Mesodermal cell (in vitro differentiated cells): ENCODE data around the gene SLC25A13.

Source experiments
- H3K27ac ChIP-seq: 2 replicates; pipeline ENCODE4 v1.7.0; 2013; ENCODE audit warnings: mild to moderate bottlenecking, low read depth, low read length, moderate library complexity; ENCODE audit not compliant: severe bottlenecking
- H3K36me3 ChIP-seq: 2 replicates; pipeline ENCODE4 v1.7.1; 2013; ENCODE audit warnings: mild to moderate bottlenecking, low read length, moderate library complexity; ENCODE audit not compliant: control insufficient read depth, insufficient read depth
- H3K4me1 ChIP-seq: one replicate; pipeline ENCODE4 v1.7.1; 2013; ENCODE audit warnings: mild to moderate bottlenecking, low read length; ENCODE audit not compliant: insufficient read depth, control insufficient read depth, poor library complexity, severe bottlenecking
- H3K4me3 ChIP-seq: 2 replicates; pipeline ENCODE4 v1.7.0; 2013; ENCODE audit warnings: low read length, control low read depth, mild to moderate bottlenecking; ENCODE audit not compliant: insufficient read depth, poor library complexity, severe bottlenecking; ENCODE audit errors: extremely low read depth
- H3K9me3 ChIP-seq: 2 replicates; pipeline ENCODE4 v1.7.1; 2013; ENCODE audit warnings: mild to moderate bottlenecking, low read length, moderate library complexity; ENCODE audit not compliant: control insufficient read depth
- WGBS, 2 experiments: methylation state at CpG; one replicate each; pipeline ENCODE4 v1.1.5; 2013; ENCODE audit warnings: missing lambda C conversion rate in 2 of 2; ENCODE audit not compliant: insufficient coverage in 2 of 2; 5-methylcytosine and 5-hydroxymethylcytosine counted together

SLC25A13 gene

DNA sequence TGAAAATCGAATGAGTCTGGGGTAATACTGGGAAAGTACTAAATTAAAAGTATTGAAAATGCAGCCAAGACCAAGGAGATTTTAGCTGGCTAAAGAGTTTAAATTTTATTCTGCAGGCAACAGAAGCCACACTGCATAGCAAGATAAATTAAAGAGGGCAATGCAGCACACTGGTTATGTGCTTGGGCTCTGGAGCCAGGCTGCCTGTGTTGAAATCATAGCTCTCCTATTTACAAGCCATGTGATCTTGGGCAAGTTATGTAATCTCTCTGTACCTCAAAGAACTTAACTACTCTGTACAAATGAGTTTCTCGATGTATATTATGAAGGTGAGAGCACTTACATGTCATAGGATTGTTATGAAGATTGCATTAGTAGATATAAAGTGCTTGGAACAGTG lies 9.9 kb downstream of the SLC25A13 start:
- H3K9me3 ChIP-seq = no peaks in the 10 kb centered on the region
- no peak overlapping the region for H3K4me3 ChIP-seq
- H3K4me1 ChIP-seq = peaks cover 9% of the 10 kb centered on the region
- 91 to 100% methylated on average over 1 of the region's 2 CpGs for WGBS, 2 experiments
- H3K36me3 ChIP-seq = peaks cover 30% of the 10 kb centered on the region
- no peak overlapping the region for H3K27ac ChIP-seq

DNA sequence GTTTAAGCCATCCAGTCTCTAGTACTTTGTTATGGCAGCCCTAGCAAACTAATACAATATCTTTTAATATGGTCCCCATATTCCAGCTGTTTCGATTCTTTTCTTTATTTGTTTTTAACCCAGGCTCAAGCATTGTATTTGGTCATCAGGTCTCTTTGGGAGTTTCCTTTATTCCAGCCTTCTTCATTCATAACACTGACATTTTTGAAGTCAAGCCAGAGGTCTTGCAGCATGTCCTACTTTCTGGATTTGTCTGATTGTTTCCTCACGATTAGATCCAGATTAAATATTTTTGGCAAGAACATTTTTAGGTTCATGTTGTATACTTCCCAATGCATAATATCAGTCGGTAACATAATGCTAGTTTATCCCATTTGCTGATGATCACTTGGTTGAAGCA lies 11.8 kb downstream of the SLC25A13 start:
- H3K4me3 ChIP-seq = no peak overlapping the region
- H3K4me1 ChIP-seq = peaks cover 7% of the 10 kb centered on the region
- 90 to 100% methylated on average over 1 to 2 of the region's 3 CpGs for WGBS, 2 experiments
- no peak overlapping the region for H3K27ac ChIP-seq
- H3K36me3 ChIP-seq = peaks cover 22% of the 10 kb centered on the region
- no peaks in the 10 kb centered on the region for H3K9me3 ChIP-seq

- H3K4me3 ChIP-seq = no peak overlapping the region
- H3K36me3 ChIP-seq = peaks cover 22% of the 10 kb centered on the region
- H3K4me1 ChIP-seq = peaks cover under 1% of the 10 kb centered on the region
- H3K9me3 ChIP-seq = no peaks in the 10 kb centered on the region
- no peak overlapping the region for H3K27ac ChIP-seq
Observed at GRCh38 chr7:96308950-96309263, 13.0 kb downstream of the SLC25A13 start.

GRCh38 chr7:96308253-96308949 lies 13.5 kb downstream of the SLC25A13 start:
- no peaks in the 10 kb centered on the region for H3K9me3 ChIP-seq
- H3K36me3 ChIP-seq = peaks cover 22% of the 10 kb centered on the region
- H3K27ac ChIP-seq = no peak overlapping the region
- H3K4me1 ChIP-seq = peaks cover 5% of the 10 kb centered on the region
- no peak overlapping the region for H3K4me3 ChIP-seq
- no CpG with 5 or more reads among the region's 4 CpGs for WGBS, 2 experiments

GRCh38 chr7:96306385-96307125 lies 15.3 kb downstream of the SLC25A13 start:
- no peak overlapping the region for H3K4me3 ChIP-seq
- H3K4me1 ChIP-seq = peaks cover 6% of the 10 kb centered on the region
- peaks cover 20% of the 10 kb centered on the region for H3K36me3 ChIP-seq
- H3K9me3 ChIP-seq = no peaks in the 10 kb centered on the region
- no peak overlapping the region for H3K27ac ChIP-seq
- WGBS, 2 experiments = 90 to 95% methylated on average over 6 of the region's 8 CpGs

GRCh38 chr7:96305915-96306314 lies 16.0 kb downstream of the SLC25A13 start:
- H3K9me3 ChIP-seq = no peaks in the 10 kb centered on the region
- peaks cover 6% of the 10 kb centered on the region for H3K4me1 ChIP-seq
- WGBS, 2 experiments = 80 to 100% methylated on average over 1 of the region's 2 CpGs
- H3K27ac ChIP-seq = no peak overlapping the region
- H3K4me3 ChIP-seq = no peak overlapping the region
- peaks cover 20% of the 10 kb centered on the region for H3K36me3 ChIP-seq

GRCh38 chr7:96304573-96304972 lies 17.3 kb downstream of the SLC25A13 start:
- H3K9me3 ChIP-seq = no peaks in the 10 kb centered on the region
- H3K4me1 ChIP-seq = peaks cover 6% of the 10 kb centered on the region

GRCh38 chr7:96303686-96304443 lies 18.0 kb downstream of the SLC25A13 start:
- Histone ChIP-seq H3K9me3 (no peaks in the 10 kb centered on the region), H3K4me3 (no peak overlapping the region), H3K36me3 (peaks cover 13% of the 10 kb centered on the region), H3K4me1 (peaks cover 6% of the 10 kb centered on the region), H3K27ac (peak overlapping the region; percentile 23)
- WGBS, 2 experiments = 67 to 72% methylated on average over 2 of the region's 5 CpGs

More at GRCh38 chr7:96304573-96304972, 17.3 kb downstream of the SLC25A13 start:
- Histone ChIP-seq H3K4me3 (no peak overlapping the region), H3K36me3 (peaks cover 19% of the 10 kb centered on the region), H3K27ac (no peak overlapping the region)
- WGBS, 2 experiments = no CpG with 5 or more reads among the region's 3 CpGs

GRCh38 chr7:96303105-96303685 lies 18.7 kb downstream of the SLC25A13 start:
- WGBS, 2 experiments = 75 to 79% methylated on average over 2 of the region's 5 CpGs
- Histone ChIP-seq H3K4me1 (peaks cover 6% of the 10 kb centered on the region), H3K27ac (peak overlapping the region; percentile 20), H3K9me3 (no peaks in the 10 kb centered on the region), H3K4me3 (no peak overlapping the region), H3K36me3 (peaks cover 8% of the 10 kb centered on the region)

DNA sequence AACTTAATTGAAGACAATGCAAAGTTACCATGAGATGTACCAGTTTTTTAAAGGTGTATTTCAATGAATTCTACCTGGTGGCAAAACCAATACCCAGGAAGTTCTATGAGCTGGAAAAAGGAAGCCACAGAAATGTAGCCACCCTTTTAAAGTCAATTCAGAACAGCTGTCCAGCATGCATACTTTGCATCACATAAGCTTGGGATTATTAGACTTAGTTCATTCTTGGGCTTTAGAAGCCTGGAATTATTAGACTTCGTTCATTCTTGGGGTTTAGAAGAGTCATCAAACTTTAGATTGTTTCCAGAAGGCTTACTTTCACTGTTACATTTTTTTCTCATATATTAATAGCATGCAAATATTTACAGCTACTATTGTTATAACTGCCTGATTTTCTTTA lies 20.9 kb downstream of the SLC25A13 start:
- H3K4me3 ChIP-seq = no peak overlapping the region
- peaks cover 6% of the 10 kb centered on the region for H3K4me1 ChIP-seq
- peaks cover 9% of the 10 kb centered on the region for H3K36me3 ChIP-seq
- H3K27ac ChIP-seq = no peak overlapping the region
- no CpG with 5 or more reads among the region's 1 CpG for WGBS, 2 experiments
- H3K9me3 ChIP-seq = no peaks in the 10 kb centered on the region
